HepG2 (cell line): ENCODE measurements around the gene PSMC3IP. TPM values are rescaled to one million over a fixed set of nuclear protein-coding genes. Genes with fewer than 3 reads are reported as not detected.

Experiments
- EHMT2 ChIP-seq: fragments of 200-600 bp; sonication (generic); IDR thresholded peaks from 2 replicates; pipeline ENCODE4 v1.7.0; 2017; ENCODE audit warnings: antibody characterized with exemption, low read depth, low read length, borderline replicate concordance
- FOSL1 ChIP-seq: sonication (generic); formaldehyde crosslinking; IDR thresholded peaks from 2 replicates; pipeline ENCODE4 v1.9.0; 2021; ENCODE audit warnings: missing genetic modification reagents, borderline replicate concordance
- FUBP1 ChIP-seq: sonication (generic); formaldehyde crosslinking; IDR thresholded peaks from 2 replicates; pipeline ENCODE4 v1.5.1; 2020; ENCODE audit warnings: missing genetic modification reagents, mild to moderate bottlenecking, borderline replicate concordance
- HOXD1 ChIP-seq: sonication (generic); formaldehyde crosslinking; IDR thresholded peaks from 2 replicates; pipeline ENCODE4 v1.5.0; 2020; ENCODE audit warnings: missing genetic modification reagents
- MAF1 ChIP-seq: sonication (generic); formaldehyde crosslinking; IDR thresholded peaks from 2 replicates; pipeline ENCODE4 v1.5.0; 2020; ENCODE audit warnings: missing genetic modification reagents, borderline replicate concordance
- MED13 ChIP-seq: sonication (generic); formaldehyde crosslinking; IDR thresholded peaks from 2 replicates; pipeline ENCODE4 v1.5.0; 2020; ENCODE audit warnings: missing genetic modification reagents
- MTF2 ChIP-seq: sonication (generic); formaldehyde crosslinking; IDR thresholded peaks from 2 replicates; pipeline ENCODE4 v1.5.0; 2020; ENCODE audit warnings: missing genetic modification reagents, borderline replicate concordance
- PPARG ChIP-seq: conservative IDR thresholded peaks from 2 replicates; pipeline ENCODE4 v1.6.1; 2016; ENCODE audit warnings: missing biosample characterization, missing genetic modification reagents
- RFX1 ChIP-seq: fragments of 450-650 bp; IDR thresholded peaks from 2 replicates; pipeline ENCODE4 v1.6.1; 2017
- RFX5 ChIP-seq: IDR thresholded peaks from 2 replicates; pipeline ENCODE4 v1.6.1; 2011; ENCODE audit warnings: low read depth, low read length, improper control_type of control experiment
- TERF1 ChIP-seq: sonication (generic); formaldehyde crosslinking; IDR thresholded peaks from 2 replicates; pipeline ENCODE4 v1.8.0; 2022; ENCODE audit warnings: mild to moderate bottlenecking, missing genetic modification reagents, moderate library complexity
- ZBED4 ChIP-seq: sonication (generic); formaldehyde crosslinking; IDR thresholded peaks from 2 replicates; pipeline ENCODE4 v1.4.0; 2020; ENCODE audit warnings: missing genetic modification reagents, borderline replicate concordance
- ZFP36L2 ChIP-seq: sonication (generic); formaldehyde crosslinking; IDR thresholded peaks from 2 replicates; pipeline ENCODE4 v1.4.0; 2020; ENCODE audit warnings: missing genetic modification reagents
- ZNF260 ChIP-seq: sonication (generic); formaldehyde crosslinking; IDR thresholded peaks from 2 replicates; pipeline ENCODE4 v1.4.0; 2020; ENCODE audit warnings: missing genetic modification reagents, low read depth, mild to moderate bottlenecking, borderline replicate concordance
- ZNF333 ChIP-seq: sonication (generic); formaldehyde crosslinking; IDR thresholded peaks from 2 replicates; pipeline ENCODE4 v1.4.0; 2020; ENCODE audit warnings: mild to moderate bottlenecking, missing genetic modification reagents, borderline replicate concordance
- ZNF547 ChIP-seq: sonication (generic); formaldehyde crosslinking; IDR thresholded peaks from 2 replicates; pipeline ENCODE4 v1.5.1; 2020; ENCODE audit warnings: mild to moderate bottlenecking, missing genetic modification reagents
- ZNF792 ChIP-seq: IDR thresholded peaks from 2 replicates; pipeline ENCODE4 v1.6.1; 2016
- polyA plus RNA-seq, 8 experiments: library from polyadenylated mRNA; depleted of rRNA in 3 of 8; stranded (reverse) in 7 of 8; unstranded in 1 of 8; fragments of >200 nt; fragmentation: Illumina TruSeq in 4 of 8; extraction: Trizol in 4 of 8; gene quantifications; 2 replicates each; pipeline versions ENCODE4 v1.2.1 to v1.2.3, GENCODE V29; 2011 to 2016; ENCODE audit warnings: low read depth in 4 of 8, missing spikeins in 1 of 8, mixed read lengths in 1 of 8; ENCODE audit not compliant: insufficient read depth in 1 of 8
- total RNA-seq, 5 experiments: library from RNA; depleted of rRNA; stranded (reverse); fragments of >200 nt; fragmentation: Illumina TruSeq; extraction: Trizol; gene quantifications; 2 replicates each; pipeline ENCODE4 v1.2.3, GENCODE V29; 2016; ENCODE audit warnings: low read depth in 1 of 5
- TF ChIP-seq, protein P1 (sequence below): sonication (generic); formaldehyde crosslinking; IDR thresholded peaks from 2 replicates; pipeline ENCODE4 v1.5.0; 2020; ENCODE audit warnings: missing genetic modification reagents

Gene PSMC3IP
- total and polyA plus RNA-seq, 2 of the 13 experiments (the other 11 are each of a cell fraction or from before 2014, with no cell fraction given) = 6.5 to 22.4 TPM

DNA sequence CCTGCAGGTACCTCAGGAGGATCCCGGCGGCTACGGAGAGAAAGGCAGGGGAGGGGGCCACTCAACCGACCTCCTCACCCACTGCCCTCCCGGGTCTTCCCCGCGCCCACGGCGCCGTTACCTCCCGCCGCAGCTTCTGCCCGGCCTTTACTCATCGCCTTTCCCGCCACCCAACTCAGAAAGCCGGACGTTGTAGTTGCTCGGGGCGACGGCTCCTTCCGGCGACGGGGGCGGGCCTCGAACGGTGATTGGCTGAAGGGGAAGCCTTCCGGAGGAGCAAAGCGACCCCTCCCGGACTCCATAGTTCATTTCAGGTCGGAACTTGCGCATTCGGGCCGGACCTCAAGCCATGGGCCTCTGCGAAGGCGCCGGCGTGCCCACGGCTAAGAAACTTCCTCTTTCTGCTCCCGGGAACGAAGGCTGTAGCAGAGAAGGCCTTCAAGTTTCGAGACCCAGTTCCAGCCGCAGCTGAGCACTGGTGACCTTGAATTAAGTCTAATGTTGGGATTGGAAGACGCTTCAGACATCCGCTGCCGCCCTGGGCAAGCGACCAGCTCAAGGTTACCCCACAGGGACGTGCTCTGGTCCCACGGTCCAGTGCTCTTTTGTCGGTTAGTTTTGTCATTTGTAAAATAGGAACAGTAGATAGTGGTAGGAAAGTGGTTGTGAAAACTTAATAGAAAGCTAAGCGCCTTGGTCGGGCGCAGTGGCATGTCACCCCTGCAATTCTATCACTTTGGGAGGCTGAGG is at the start of gene PSMC3IP (continued):
- TF ChIP-seq ZNF547 (CRISPR knock-in tag) = peak; percentile 90
- no peak for TF ChIP-seq MAF1
- peak; percentile 100 for TF ChIP-seq ZBED4 (CRISPR knock-in tag)
- no peak for TF ChIP-seq HOXD1 (CRISPR knock-in tag)
- 0 out of 2 replicates have a peak, but pooled peaks have one; percentile 23 for TF ChIP-seq ZNF333 (CRISPR knock-in tag)
- peak; percentile 90 for TF ChIP-seq RFX1
- TF ChIP-seq RFX5 = 0 out of 2 replicates have a peak, but pooled peaks have one; percentile 20
- TF ChIP-seq FUBP1 (CRISPR knock-in tag) = 0 out of 2 replicates have a peak, but pooled peaks have one; percentile 31
- no peak for TF ChIP-seq ZFP36L2 (CRISPR knock-in tag)
- TF ChIP-seq MED13 (CRISPR knock-in tag) = no peak
- no peak; the same call in 1 of the 2 replicates for TF ChIP-seq ZNF260
- TF ChIP-seq PPARG (CRISPR knock-in tag) = no peak; the same call in 1 of the 2 replicates
- no peak for TF ChIP-seq EHMT2
- TF ChIP-seq FOSL1 (CRISPR knock-in tag) = no peak
- TF ChIP-seq, protein P1, sequence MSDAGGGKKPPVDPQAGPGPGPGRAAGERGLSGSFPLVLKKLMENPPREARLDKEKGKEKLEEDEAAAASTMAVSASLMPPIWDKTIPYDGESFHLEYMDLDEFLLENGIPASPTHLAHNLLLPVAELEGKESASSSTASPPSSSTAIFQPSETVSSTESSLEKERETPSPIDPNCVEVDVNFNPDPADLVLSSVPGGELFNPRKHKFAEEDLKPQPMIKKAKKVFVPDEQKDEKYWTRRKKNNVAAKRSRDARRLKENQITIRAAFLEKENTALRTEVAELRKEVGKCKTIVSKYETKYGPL (CRISPR knock-in tag) = no peak
- TF ChIP-seq ZNF792 (CRISPR knock-in tag) = peak; percentile 89
- TF ChIP-seq MTF2 (CRISPR knock-in tag) = peak; percentile 64; the same call in 1 of the 2 replicates
- 0 out of 2 replicates have a peak, but pooled peaks have one; percentile 30 for TF ChIP-seq TERF1
